Lower leg skin (tissue), 3 donors: ENCODE results near the gene TLE5.
"Not testable (repeated sequence)": the region's sequence is repeated elsewhere in the genome, so short reads cannot be mapped to it uniquely, and the experiment has no call there.

Source experiments
- POLR2A ChIP-seq, 2 donors: fragments of 450-650 bp; IDR thresholded peaks; one replicate each; pipeline ENCODE4 v1.6.1; 2016 to 2017; ENCODE audit warnings: antibody characterized with exemption in 2 of 2, mild to moderate bottlenecking in 1 of 2, moderate library complexity in 1 of 2
- TF ChIP-seq, protein P1 (sequence below), 3 donors: fragments of 450-650 bp; IDR thresholded peaks; one replicate each; pipeline ENCODE4 v1.5.1; 2016; ENCODE audit warnings: antibody characterized with exemption in 3 of 3, mild to moderate bottlenecking in 3 of 3, moderate library complexity in 2 of 3

- TF ChIP-seq, protein P1, sequence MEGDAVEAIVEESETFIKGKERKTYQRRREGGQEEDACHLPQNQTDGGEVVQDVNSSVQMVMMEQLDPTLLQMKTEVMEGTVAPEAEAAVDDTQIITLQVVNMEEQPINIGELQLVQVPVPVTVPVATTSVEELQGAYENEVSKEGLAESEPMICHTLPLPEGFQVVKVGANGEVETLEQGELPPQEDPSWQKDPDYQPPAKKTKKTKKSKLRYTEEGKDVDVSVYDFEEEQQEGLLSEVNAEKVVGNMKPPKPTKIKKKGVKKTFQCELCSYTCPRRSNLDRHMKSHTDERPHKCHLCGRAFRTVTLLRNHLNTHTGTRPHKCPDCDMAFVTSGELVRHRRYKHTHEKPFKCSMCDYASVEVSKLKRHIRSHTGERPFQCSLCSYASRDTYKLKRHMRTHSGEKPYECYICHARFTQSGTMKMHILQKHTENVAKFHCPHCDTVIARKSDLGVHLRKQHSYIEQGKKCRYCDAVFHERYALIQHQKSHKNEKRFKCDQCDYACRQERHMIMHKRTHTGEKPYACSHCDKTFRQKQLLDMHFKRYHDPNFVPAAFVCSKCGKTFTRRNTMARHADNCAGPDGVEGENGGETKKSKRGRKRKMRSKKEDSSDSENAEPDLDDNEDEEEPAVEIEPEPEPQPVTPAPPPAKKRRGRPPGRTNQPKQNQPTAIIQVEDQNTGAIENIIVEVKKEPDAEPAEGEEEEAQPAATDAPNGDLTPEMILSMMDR (IDR thresholded peaks at IDR 0.05), result not testable (repeated sequence)
- TF ChIP-seq POLR2A (IDR thresholded peaks at IDR 0.05), result not testable (repeated sequence)
Observed at GRCh38 chr19:3036977-3037544, 25.2 kb downstream of the TLE5 start.
